ENCODE measurements around the gene PLVAP. TPM values are rescaled to one million over a fixed set of nuclear protein-coding genes. Genes with fewer than 3 reads are reported as not detected.

Gene PLVAP
- total RNA-seq, 4 donors from 2014 or later = 11.7 to 96.5 (median 50.2) TPM

DNA sequence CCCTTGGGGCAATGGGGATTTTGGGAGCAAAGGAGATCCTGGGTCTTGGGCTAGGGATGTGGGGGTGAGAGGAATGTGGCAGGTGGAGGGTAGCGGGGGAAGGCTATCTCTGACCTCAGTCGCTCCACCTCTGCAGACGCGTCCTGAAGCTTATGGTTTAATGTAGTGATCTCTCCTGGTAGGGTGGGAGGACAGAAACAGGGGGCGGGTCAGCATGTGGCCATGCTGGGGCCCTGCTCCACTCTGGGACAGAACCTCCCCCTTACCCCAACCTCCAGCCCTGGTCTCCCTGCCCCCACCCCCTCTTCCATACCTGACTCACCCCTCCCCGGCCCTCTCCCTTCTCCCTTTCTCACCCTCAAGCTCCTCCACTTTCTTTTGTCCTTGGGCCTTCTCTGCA is 26.9 kb upstream of the PLVAP start:
- TF ChIP-seq POLR2A (IDR thresholded peaks at IDR 0.05) = no peak
- TF ChIP-seq CTCF (IDR thresholded peaks at IDR 0.05) = no peak
- DNase-seq (ENCODE audit: low spot score in 2 of 2) = no peak
- H3K4me3 ChIP-seq (ENCODE audit: low read depth, poor library complexity, severe bottlenecking) = no peak overlapping the region
- WGBS, 2 donors = 86 to 93% methylated on average over 6 of the region's 6 CpGs
- intact Hi-C loops (cut with DNase I; ENCODE audit: low total_unique reads) = no loop called here

GRCh38 chr19:17402982-17403855 is 26.1 kb upstream of the PLVAP start:
- WGBS, 2 donors = 46 to 51% methylated on average over 32 to 33 of the region's 36 CpGs
- H3K4me3 ChIP-seq (ENCODE audit: low read depth, poor library complexity, severe bottlenecking) = no peak overlapping the region
- DNase-seq (ENCODE audit: low spot score in 2 of 2) = no peak
- TF ChIP-seq CTCF (IDR thresholded peaks at IDR 0.05) = no peak
- TF ChIP-seq POLR2A (IDR thresholded peaks at IDR 0.05) = no peak
- intact Hi-C loops (cut with DNase I; ENCODE audit: low total_unique reads) = no loop called here

DNA sequence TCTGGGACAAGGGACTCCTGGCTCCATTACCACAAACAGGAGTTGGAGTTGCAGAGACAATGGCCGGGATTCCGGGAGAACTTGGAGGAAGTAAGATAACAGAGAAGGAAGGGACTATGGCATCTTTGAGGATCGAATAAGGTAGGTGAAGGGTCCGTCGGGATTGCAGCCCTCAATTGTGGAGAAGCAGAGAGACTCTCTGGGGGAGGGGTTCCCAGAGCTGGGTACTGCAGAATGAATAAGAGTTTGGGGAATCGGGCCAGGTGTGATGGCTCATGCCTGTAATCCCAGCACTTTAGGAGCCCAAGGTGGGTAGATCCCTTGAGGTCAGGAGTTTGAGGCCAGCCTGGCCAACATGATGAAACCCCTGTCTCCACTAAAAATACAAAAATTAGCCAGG is 24.5 kb upstream of the PLVAP start:
- TF ChIP-seq POLR2A (IDR thresholded peaks at IDR 0.05) (no peak), CTCF (IDR thresholded peaks at IDR 0.05) (no peak)
- no peak overlapping the region for H3K4me3 ChIP-seq (ENCODE audit: low read depth, poor library complexity, severe bottlenecking)
- WGBS, 2 donors = 72 to 87% methylated on average over 6 of the region's 6 CpGs
- intact Hi-C loops (cut with DNase I; ENCODE audit: low total_unique reads) = no loop called here
- DNase-seq (ENCODE audit: low spot score in 2 of 2) = no peak

GRCh38 chr19:17398902-17399527 is 21.9 kb upstream of the PLVAP start:
- intact Hi-C loops (cut with DNase I; ENCODE audit: low total_unique reads) = loop anchor here (10.0 kb wide), 1 partner anchor 66 kb away; the partner anchor contains the start of gene NXNL1
- no peak for DNase-seq (ENCODE audit: low spot score in 2 of 2)
- TF ChIP-seq CTCF (IDR thresholded peaks at IDR 0.05) (no peak), POLR2A (IDR thresholded peaks at IDR 0.05) (no peak)
- WGBS, 2 donors = 77 to 81% methylated on average over 8 of the region's 8 CpGs
- no peak overlapping the region for H3K4me3 ChIP-seq (ENCODE audit: low read depth, poor library complexity, severe bottlenecking)

DNA sequence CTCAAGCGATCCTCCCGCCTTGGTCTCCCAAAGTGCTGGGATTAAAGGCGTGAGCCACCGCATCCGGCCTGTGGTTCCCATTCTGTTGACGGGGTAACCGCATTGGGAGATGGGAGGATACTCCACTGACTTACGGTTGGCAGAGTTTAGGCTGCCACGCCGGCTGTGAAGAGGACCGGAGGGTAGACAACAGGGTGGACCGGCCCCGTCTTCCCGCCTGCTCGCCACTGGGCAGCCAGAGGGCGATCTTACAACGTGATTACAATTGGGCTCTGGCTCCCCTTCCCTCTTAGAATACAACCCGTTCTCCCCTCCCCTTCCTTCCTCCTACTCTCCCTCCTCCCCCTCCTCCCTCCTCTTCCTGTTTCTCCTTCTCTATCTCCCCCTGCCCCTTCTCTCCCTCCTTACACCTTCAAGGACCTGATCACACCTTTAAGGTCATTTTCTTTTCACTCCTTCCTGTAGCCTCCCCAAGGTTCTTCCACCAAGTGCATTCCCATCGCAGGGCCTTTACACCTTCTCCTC is 17.8 kb upstream of the PLVAP start:
- 19 to 28% methylated on average over 17 to 19 of the region's 19 CpGs for WGBS, 2 donors
- no peak for DNase-seq (ENCODE audit: low spot score in 2 of 2)
- TF ChIP-seq CTCF (IDR thresholded peaks at IDR 0.05) (peak in 1 of 3 donors; percentile 31), POLR2A (IDR thresholded peaks at IDR 0.05) (no peak)
- intact Hi-C loops (cut with DNase I; ENCODE audit: low total_unique reads) = loop anchor here (10.0 kb wide), 1 partner anchor 70 kb away; the partner anchor contains the start of gene NXNL1
- H3K4me3 ChIP-seq (ENCODE audit: low read depth, poor library complexity, severe bottlenecking) = no peak overlapping the region

All from lower leg skin (tissue), 4 donors.